IPS-NIHi7 (cell line): ENCODE data around the gene SGK2.
"Not testable (repeated sequence)": the region's sequence is repeated elsewhere in the genome, so short reads cannot be mapped to it uniquely, and the experiment has no call there.

Experiments used
- DNase-seq: peaks from one replicate; pipeline ENCODE4 v3.0.0; 2012; ENCODE audit warnings: mixed read lengths; ENCODE audit errors: extremely low spot score

The SGK2 gene

DNA sequence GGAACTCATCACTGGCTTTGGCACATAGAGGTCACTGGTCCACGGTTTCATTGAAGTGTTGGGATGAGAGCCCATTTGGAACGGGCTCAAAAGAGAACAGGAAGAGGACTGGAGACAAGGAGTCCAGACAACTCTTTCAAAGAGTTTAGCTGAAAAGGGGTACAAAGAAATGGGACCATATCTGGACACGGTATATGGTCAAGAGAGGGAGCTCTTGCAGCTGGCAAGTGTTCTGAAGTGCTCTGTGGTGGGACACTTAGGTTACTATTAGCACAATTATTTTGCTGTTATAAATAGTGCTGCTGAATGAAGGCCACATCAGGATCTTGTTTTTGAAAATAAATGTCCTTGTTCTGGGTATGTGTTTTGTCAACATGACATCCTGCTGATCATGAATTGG lies 4.6 kb downstream of the SGK2 start:
- no peak for DNase-seq

DNA sequence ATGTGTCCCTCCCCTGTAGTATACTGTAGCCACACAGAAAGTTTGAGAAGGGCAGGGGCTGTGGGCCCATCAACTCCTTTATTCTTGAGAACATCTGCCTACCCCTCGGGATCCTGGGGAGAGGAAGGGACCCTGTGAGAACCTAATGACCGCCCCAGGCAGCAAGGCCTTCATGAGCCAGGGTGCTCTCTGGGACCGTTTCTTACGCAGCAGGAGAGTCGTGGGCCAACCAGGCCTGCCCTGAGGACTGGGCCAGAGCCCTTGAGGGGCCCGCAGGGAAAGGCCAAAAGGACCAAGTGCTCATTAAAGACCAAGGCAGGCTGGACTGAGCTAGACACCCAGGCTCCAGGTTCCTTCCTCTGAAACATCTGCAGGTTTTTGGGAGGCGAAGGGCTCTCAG lies 5.2 kb downstream of the SGK2 start:
- no peak for DNase-seq

DNA sequence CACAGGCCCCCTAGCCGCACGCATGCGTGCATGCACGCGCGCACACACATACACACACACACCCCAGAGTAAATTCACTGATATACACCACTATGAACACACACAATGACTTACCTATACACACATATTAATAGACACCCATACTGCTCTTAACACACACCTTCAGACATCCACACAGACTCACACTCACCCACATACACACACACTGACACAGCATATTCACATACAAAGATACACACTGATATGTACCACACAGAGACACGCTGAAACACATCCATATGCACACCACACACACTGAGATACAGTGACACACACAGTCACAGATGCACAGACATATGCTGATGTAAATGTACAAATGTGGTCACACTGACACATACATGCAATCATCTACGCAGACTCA lies 5.6 kb downstream of the SGK2 start:
- no peak for DNase-seq

DNA sequence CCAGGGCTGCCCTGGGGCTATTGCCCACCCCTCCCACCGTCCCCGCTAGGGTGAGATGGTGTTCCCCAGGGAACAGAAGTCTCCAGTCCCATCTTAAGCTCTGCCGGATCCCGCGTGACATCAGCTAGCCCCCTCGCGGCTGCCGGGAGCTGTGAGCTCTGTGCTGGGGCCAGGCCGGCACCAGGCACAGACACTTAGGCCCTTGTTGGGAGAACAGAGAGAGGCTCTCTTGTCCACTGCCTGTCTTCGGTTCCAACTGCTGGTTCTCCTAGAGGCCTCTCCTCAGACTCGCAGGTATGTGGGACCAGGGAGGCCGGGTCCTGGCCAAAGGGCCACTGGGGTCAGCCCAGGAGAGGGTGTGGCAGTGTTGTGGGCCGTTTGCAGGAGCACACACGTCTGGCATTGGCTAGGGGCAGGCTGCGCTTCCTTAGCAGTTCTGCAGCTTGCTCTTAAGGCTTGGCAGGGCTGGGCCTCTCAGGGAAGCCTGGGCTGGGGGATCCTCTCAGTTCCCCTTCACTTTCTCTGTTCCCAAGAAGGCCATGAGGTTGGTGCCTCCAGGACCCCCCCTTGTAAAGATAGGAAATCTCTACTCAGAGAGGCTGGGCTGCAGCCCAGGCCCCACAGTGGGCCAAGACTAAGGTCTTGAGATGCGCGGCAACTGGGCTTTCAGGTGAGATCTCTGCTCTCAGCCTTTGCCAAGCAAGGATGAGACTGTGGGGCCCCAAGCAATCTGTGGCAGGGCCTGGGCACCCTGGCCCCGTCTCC lies 6.3 kb downstream of the SGK2 start:
- DNase-seq = no peak

DNA sequence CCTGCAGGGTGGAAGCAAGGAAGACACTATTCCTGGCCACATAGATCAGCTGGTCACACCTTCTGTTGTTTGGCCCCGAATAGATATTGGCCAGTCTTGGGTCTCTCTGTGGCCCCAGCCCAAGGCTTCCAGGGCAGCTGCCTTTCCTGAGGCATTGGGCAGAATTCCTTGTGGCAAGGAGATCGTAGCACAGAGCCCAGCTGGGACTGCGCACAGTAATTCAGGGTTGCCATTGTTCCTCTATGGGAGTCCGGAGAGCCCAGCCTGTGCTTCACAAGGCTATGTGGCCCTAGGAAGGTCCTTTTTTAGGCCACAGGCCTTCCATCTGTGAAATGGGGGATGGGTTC lies 6.9 kb downstream of the SGK2 start:
- DNase-seq = no peak

DNA sequence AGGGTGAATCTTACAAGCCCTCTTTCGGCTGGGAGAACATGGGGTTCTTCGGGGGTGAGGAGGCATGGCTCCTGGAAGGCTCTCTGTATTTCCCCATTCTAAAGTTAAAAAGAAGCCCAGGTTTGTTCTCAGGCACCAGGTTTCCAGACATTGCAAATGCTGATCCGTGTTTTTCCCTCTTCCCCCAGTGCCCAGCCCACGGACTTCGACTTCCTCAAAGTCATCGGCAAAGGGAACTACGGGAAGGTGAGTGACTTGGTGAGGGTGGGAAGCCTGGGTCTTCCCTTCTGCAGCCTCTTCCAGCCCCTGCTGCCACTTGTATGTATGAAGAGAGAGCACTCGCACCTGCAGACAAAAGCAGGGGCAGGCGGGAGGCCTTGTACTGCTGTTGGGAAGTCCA lies 8.7 kb downstream of the SGK2 start:
- DNase-seq = no peak

DNA sequence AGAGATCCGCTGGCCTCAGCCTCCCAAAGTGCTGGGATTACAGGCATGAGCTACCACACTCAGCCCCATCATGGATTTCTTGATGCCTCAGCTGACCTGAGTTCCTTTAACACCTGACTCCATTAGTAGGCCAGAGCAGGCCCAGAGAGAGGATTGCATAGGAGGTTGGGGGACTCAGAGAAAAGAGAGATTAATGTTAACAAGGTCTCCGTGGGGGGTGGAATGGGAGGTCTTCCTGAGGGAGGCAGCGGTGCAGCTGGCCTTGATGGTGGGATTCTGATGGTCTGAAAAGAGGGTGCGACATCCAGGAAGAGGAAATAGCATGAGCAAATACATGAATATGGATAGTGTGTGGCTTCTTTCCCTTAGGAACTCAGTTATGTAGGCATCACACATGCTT lies 9.9 kb downstream of the SGK2 start:
- no peak for DNase-seq

DNA sequence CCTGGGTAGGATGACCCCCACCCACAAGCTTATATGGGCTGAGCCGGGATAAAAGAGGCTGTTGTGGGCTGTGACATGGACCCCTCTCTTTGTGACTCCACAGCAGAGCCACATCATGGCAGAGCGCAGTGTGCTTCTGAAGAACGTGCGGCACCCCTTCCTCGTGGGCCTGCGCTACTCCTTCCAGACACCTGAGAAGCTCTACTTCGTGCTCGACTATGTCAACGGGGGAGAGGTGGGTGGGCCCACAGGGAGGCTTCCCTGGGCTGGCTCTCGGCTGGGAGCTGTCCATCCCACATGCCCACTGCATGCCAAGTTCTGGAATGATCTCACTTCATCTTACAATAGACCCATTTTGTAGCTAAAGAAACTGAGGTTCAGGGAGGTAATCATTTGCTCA lies 10.5 kb downstream of the SGK2 start:
- no peak for DNase-seq

DNA sequence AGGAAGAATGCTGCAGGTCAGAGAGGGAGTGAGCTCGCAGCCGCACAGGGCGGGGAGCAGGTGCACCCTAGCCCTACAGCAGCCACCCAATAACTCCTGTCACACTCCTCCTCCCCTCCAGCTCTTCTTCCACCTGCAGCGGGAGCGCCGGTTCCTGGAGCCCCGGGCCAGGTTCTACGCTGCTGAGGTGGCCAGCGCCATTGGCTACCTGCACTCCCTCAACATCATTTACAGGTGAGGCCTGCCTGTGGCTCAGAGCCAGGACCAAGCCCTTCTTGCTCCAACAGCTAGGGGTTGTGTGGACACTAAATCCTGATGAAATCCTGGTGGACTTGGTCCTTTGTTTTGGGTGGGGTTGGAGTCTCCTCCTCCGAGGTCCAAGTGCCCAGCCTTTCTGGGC lies 11.7 kb downstream of the SGK2 start:
- no peak for DNase-seq

DNA sequence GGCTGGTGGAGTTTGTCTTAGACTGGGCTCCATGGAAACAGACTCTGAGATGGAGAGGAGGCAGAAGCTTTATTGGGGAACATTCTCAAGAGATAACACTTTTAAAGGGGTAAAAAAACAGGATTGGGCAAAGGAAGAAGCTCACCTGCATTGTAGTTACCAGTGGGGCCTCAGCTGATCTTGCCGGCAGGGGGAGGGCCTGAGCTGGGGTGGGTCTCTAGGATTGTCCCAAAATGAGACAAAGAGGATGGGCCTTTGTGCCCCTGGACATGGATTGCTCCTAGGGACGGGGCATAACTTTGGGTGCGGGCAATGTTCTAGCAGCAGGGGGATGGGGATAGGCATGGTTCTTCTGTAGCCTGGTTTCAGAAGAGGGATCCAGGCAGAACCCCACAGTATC lies 12.5 kb downstream of the SGK2 start:
- no peak for DNase-seq

DNA sequence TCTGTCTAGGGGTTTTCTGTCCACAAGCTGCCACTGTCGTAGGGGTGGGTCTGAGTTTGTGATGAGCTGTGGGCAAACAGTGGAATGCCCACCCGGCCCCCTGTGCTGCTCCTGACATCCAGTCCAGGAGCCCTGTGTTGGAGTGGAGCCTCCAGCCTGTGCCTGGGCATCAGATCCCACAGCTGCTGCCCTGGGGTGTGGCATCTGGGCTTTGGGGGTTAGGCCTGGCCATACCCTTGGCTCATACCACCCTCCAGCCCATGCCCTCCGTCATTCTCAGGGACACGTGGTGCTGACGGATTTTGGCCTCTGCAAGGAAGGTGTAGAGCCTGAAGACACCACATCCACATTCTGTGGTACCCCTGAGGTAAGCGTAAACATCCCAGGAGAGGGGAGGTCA lies 12.9 kb downstream of the SGK2 start:
- DNase-seq = no peak

DNA sequence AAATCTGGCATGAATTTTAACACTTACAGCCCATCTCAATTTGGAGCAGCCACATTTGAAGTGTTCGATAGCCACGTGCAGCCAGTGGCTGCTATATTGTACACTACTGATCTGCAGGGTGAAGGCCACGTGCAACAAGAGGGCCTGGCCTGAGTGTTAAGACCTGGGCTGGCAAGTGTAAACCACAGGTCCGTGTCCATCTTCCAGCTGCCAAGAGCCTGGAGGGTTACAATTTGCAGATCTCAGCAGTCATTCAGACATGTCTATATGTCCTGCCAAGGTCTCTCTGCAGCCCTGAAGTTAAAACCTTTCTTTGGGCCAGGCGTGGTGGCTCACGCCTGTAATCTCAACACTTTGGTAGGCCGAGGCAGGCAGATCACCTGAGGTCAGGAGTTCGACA lies 14.1 kb downstream of the SGK2 start:
- no peak for DNase-seq

DNA sequence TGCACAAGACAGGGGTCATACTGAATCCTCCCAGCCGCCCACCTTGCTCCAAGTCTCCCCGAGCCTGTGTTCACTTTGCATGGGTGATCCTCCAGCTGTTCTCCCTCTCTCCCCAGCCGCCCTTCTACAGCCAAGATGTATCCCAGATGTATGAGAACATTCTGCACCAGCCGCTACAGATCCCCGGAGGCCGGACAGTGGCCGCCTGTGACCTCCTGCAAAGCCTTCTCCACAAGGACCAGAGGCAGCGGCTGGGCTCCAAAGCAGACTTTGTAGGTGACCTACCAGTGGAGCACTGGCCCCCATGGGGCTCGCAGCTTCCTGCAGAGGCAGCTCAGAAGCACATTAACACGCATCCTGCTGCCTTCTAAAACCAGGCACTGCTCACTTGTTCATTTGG lies 17.3 kb downstream of the SGK2 start:
- peak; percentile 4 for DNase-seq

DNA sequence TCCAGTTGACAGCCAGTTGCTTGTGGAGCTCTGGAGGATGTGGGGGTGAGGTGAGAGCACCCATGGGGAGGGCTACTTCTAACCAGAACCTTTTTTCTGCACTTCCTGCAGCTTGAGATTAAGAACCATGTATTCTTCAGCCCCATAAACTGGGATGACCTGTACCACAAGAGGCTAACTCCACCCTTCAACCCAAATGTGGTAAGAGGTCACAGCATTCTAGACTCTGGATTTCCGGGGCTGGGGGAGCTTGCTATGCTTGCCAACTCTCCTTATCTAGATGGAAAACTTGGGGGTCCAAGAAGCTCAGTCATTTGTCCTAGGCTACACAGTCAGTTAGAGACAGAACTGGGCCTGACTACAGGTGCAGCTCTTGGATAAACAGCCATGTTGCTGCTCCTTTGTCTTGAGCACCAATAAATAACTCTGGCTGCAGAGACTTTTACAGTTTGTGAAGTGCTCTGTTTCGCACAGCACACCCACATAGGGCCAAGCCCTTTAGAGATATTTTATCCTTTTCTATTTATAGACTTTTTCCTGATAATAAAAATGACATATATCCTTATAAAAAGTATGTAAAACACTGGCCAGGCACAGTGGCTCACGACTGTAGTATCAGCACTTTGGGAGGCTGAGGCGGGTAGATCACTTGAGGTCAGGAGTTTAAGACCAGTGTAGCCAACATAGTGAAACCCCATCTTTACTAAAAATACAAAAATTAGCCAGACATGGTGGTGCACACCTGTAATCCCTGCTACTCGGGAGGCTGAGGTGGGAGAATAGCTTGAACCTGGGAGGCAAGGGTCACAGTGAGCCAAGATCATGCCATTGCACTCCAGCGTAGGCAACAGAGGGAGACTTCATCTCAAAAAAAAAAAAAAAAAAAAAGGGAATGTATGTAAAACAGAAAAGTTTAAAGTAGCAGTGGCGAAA lies 21.3 kb downstream of the SGK2 start:
- DNase-seq = peak; percentile 2

DNA sequence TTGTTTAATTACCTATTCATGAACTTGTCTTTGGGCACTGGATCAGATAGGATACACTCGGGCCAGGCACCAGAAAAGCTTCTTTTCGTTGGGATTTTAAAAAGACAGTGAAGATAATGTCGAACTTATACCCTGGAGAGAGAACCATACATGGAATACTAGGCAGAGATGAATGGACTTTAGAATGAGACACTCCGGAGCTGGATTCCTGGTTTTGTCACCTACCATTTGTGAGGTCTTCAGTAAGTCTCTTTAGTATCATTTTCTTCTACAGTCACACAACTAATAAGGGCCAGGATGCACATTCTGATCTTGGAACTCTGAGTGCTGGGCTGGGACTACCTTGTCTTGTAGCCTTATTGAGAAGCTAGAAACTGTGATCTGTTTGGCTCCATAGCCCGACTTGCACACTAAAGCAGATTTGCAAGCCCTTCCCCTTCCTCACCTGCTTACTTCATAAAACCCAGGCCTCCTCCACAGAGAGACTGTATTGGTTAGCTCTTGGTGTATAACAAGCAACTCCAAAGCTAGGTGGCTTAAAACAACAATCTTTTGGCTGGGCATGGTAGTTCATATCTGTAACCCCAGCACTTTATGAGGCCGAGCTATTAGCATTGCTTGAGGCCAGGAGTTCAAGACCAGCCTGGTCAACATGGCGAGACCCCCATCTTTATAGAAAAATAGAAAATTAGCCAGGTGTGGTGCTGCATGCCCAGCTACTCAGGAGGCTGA lies 24.5 kb downstream of the SGK2 start:
- DNase-seq = no peak

DNA sequence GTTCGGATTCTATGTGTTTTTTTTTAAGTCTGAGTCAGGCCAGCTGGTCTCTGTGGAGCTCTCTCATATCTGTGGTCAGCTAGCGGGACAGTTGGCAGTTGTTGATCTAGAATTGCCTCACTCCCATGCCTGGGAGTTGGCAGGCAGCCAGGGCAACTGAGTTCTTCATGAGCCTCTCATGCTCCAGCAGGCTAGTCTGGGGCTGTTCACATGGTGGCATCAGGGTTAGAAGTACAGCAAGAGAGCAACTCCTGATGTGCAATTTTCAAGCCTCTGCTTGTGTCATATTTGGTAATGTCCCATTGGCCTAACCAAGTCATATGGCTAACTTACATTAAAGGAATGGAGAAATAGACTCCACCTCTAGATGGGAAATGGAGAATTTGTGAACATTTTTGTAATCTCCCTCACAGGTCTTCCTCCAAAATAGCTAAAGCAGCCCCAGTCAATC lies 25.2 kb downstream of the SGK2 start:
- DNase-seq = no peak

DNA sequence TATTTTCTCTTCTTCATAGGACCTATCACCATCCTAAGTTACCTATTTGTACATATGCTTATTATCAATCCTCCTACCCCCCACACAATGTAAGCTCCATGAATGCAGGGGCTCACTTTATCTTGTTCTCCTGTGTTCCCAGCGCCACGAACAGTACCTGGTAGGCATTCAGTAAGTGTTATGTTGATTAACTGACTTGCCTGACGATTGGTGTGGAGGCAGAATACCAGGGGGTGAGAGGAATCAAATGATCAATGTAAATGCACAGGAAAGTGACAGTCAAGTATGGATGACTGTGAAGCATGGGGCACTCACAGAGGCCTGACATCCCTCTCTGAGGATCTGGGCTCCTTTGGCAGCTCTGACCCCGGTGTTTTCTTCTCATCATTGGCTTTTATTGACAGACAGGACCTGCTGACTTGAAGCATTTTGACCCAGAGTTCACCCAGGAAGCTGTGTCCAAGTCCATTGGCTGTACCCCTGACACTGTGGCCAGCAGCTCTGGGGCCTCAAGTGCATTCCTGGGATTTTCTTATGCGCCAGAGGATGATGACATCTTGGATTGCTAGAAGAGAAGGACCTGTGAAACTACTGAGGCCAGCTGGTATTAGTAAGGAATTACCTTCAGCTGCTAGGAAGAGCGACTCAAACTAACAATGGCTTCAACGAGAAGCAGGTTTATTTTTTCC lies 25.8 kb downstream of the SGK2 start:
- DNase-seq = peak; percentile 9

DNA sequence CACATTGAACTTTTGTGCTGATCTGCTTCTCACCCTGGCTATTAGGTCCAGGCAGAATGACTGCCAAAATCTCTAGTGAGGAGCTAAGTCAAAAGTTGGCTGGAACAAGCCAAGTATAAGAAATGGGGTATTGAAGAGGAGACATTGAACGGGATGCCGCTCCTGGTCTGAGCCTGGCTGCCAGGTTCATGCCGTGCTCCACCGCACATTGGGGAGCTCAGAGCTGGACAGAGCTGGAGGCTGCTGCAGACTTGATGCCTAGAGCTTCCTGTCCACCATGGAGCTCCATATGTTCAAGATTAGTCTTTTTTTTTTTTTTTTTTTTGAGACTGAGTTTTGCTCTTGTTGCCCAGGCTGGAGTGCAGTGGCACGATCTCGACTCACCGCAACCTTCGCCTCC lies 27.8 kb downstream of the SGK2 start:
- DNase-seq = no peak

DNA sequence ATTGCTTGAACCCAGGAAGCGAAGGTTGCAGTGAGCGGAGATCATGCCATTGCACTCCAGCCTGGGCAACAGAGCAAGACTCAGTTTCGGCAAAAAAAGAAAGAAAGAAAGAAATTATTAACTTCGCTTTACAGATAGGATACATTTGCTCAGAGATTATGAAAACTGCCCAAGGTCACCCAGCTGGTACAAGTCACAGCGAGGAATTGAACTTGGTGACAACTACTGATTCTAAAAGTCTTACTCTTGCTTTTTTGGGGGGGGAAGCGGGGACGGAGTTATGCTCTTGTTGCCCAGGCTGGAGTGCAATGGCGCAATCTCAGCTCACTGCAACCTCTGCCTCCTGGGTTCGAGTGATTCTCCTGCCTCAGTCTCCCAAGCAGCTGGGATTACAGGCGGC lies 29.7 kb downstream of the SGK2 start:
- DNase-seq = not testable (repeated sequence)

DNA sequence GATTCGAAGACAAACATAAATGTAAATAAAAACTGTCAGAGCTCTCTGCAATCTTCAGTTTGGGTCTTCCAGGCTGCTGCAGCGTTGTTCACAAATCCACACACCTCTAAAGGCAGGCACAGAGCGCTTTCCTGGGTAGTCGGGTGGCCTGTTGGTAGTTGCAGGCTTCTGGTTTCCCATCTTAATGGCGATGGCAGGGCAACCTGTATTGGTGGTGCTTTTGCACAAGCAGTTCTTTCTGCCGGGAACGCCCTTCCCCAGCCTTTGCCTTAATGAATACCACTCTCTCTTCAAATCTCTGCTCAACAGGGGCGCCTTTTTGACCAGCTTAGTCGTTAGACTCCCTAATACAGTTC lies 31.2 kb downstream of the SGK2 start:
- peak; percentile 35 for DNase-seq

DNA sequence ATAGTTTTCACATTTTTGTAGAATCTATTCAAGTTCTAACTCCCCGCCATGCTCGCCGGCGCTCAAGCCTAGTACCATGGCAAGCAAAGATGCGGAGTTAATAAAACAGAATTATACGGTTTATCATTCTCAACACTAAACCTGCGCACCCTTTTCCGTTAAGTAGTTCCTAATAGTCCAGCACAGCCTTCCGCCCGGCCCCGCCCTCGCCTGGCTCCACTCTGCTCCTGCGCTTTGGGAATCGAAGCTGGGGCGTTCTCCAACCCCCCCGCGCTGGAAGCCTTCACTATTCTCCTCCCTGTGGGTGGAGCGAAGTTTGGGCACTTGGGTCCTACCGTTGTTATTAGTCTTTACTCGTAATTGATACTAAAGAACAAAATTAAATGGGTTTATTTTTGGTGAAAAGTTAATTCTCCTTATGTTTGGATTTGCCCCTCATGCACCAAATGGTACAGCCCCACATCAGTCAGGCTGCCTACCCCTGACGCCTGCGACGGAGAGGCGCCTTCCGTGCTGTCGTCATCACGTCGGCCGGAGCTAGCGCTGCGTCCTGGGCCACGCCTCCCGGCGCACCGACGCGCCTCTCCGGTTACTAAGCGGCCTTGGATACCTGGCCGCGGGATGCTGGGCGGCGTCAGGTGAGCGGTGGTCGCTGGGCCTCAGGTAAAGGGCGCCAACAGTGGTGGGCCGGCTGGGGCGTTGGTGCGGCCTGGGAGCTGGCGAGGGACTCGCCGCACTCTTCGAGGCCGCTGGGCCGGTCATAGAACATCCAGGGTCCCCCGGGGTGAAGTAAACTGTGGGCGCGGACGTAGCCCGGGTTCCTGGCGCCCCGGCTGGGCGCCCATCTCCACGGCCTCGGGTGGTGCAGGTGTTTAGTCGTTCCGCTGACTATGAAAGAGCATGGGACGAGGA lies 31.8 kb downstream of the SGK2 start, which contains the start of gene IFT52:
Gene IFT52, plus strand, starts transcription at position 546 of the 912 bp plus-strand sequence. CDS start 3,762 bp downstream, outside the sequence.
- peak; percentile 98 for DNase-seq
